GM23338 (cell line): ENCODE measurements around the gene SMIM7. TPM values are rescaled to one million over a fixed set of nuclear protein-coding genes. Genes with fewer than 3 reads are reported as not detected.

Experiments used
- ATAC-seq: fragments of 200-7000 bp; cut with Tn5 transposase; 3 replicates; pipeline ENCODE4 v1.9.1; 2020
- DNase-seq: peaks from one replicate; pipeline ENCODE4 v3.0.0-alpha.2; 2015; ENCODE audit warnings: low spot score
- H2AFZ ChIP-seq: fragments of 200-600 bp; sonication (generic); 2 replicates; pipeline ENCODE4 v1.8.0; 2016; ENCODE audit warnings: antibody characterized with exemption, mild to moderate bottlenecking, moderate library complexity
- H3F3A ChIP-seq: fragments of 200-600 bp; sonication (generic); replicated peaks from 2 replicates; pipeline ENCODE4 v1.8.0; 2017; ENCODE audit warnings: antibody characterized with exemption, mixed run types, low read depth
- H3K27ac ChIP-seq: fragments of 200-600 bp; sonication (generic); 2 replicates; pipeline ENCODE4 v1.6.1; 2016; ENCODE audit warnings: low read depth
- H3K27me3 ChIP-seq: fragments of 200-600 bp; sonication (generic); 2 replicates; pipeline ENCODE4 v1.8.0; 2016; ENCODE audit warnings: mild to moderate bottlenecking, mixed run types, moderate library complexity; ENCODE audit not compliant: insufficient read depth
- H3K36me3 ChIP-seq: fragments of 200-600 bp; sonication (generic); 2 replicates; pipeline ENCODE4 v1.8.0; 2016; ENCODE audit warnings: mild to moderate bottlenecking; ENCODE audit not compliant: insufficient read depth
- H3K4me1 ChIP-seq: fragments of 200-600 bp; sonication (generic); 2 replicates; pipeline ENCODE4 v1.8.0; 2016; ENCODE audit warnings: mild to moderate bottlenecking, moderate library complexity; ENCODE audit not compliant: insufficient read depth
- H3K4me2 ChIP-seq: fragments of 200-600 bp; sonication (generic); 2 replicates; pipeline ENCODE4 v1.7.1; 2017; ENCODE audit warnings: mixed run types
- H3K4me3 ChIP-seq: fragments of 200-600 bp; sonication (generic); 2 replicates; pipeline ENCODE4 v1.6.1; 2016; ENCODE audit warnings: mixed run types
- H3K79me2 ChIP-seq: fragments of 200-600 bp; sonication (generic); replicated peaks from 2 replicates; pipeline ENCODE4 v1.8.0; 2017; ENCODE audit warnings: mild to moderate bottlenecking; ENCODE audit not compliant: insufficient read depth
- H3K9me2 ChIP-seq: fragments of 200-600 bp; sonication (generic); 2 replicates; pipeline ENCODE4 v1.8.0; 2017; ENCODE audit not compliant: insufficient read depth
- H4K20me1 ChIP-seq: fragments of 200-600 bp; sonication (generic); replicated peaks from 2 replicates; pipeline ENCODE4 v1.8.0; 2017; ENCODE audit warnings: mild to moderate bottlenecking; ENCODE audit not compliant: insufficient read depth
- H3K27ac Mint-ChIP-seq: 2 replicates; pipeline ENCODE4 v1.8.0; 2020; ENCODE audit warnings: inconsistent platforms, mild to moderate bottlenecking, moderate library complexity, mixed read lengths
- H3K27me3 Mint-ChIP-seq: 3 replicates; pipeline ENCODE4 v1.8.0; 2022; ENCODE audit warnings: low read depth, mild to moderate bottlenecking, moderate library complexity, mixed read lengths, inconsistent platforms; ENCODE audit not compliant: insufficient read depth, poor library complexity
- H3K36me3 Mint-ChIP-seq: 3 replicates; pipeline ENCODE4 v1.8.0; 2021; ENCODE audit warnings: low read depth, mild to moderate bottlenecking, inconsistent platforms, moderate library complexity, mixed read lengths
- H3K4me1 Mint-ChIP-seq: 3 replicates; pipeline ENCODE4 v1.8.0; 2020; ENCODE audit warnings: mild to moderate bottlenecking, inconsistent platforms, mixed read lengths
- H3K4me3 Mint-ChIP-seq: 3 replicates; pipeline ENCODE4 v1.8.0; 2021; ENCODE audit warnings: moderate library complexity, mild to moderate bottlenecking, inconsistent platforms, mixed read lengths
- H3K9me3 Mint-ChIP-seq: 3 replicates; pipeline ENCODE4 v1.8.0; 2020; ENCODE audit warnings: moderate library complexity, mild to moderate bottlenecking, inconsistent platforms, mixed read lengths
- CREB1 ChIP-seq: fragments of 250-450 bp; sonication (Bioruptor Pico); IDR thresholded peaks from 2 replicates; pipeline ENCODE4 v1.5.0; 2020; ENCODE audit warnings: low read depth, mild to moderate bottlenecking, moderate library complexity
- CTCF ChIP-seq, 2 experiments: fragments of 200-600 bp in 1 of 2; sonication (generic) in 1 of 2; conservative IDR thresholded peaks; 2 replicates each; pipeline versions ENCODE4 v1.5.1 to v1.6.1; 2016 to 2017; ENCODE audit warnings: antibody characterized with exemption in 2 of 2, low read depth in 2 of 2, mild to moderate bottlenecking in 2 of 2, moderate library complexity in 1 of 2
- ETS1 ChIP-seq: IDR thresholded peaks from 2 replicates; pipeline ENCODE4 v1.6.1; 2016; ENCODE audit warnings: antibody characterized with exemption
- EZH2 ChIP-seq: fragments of 200-600 bp; sonication (generic); IDR thresholded peaks from one replicate; pipeline ENCODE4 v1.8.0; 2017; ENCODE audit warnings: antibody characterized with exemption, mild to moderate bottlenecking, low read depth; ENCODE audit not compliant: unreplicated experiment
- EZH2phosphoT487 ChIP-seq: fragments of 200-600 bp; sonication (generic); IDR thresholded peaks from one replicate; pipeline ENCODE4 v1.8.1; 2018; ENCODE audit warnings: antibody characterized with exemption; ENCODE audit not compliant: unreplicated experiment
- JUNB ChIP-seq: IDR thresholded peaks from one replicate; pipeline ENCODE4 v1.6.1; 2016; ENCODE audit warnings: antibody characterized with exemption; ENCODE audit not compliant: unreplicated experiment
- NANOG ChIP-seq: IDR thresholded peaks from 2 replicates; pipeline ENCODE4 v1.6.1; 2016; ENCODE audit warnings: antibody characterized with exemption, borderline replicate concordance
- POLR2AphosphoS5 ChIP-seq: IDR thresholded peaks from 2 replicates; pipeline ENCODE4 v1.6.1; 2016; ENCODE audit warnings: antibody characterized with exemption, low read depth
- REST ChIP-seq: IDR thresholded peaks from one replicate; pipeline ENCODE4 v1.6.1; 2018; ENCODE audit warnings: antibody characterized with exemption; ENCODE audit not compliant: unreplicated experiment
- STAT1 ChIP-seq: IDR thresholded peaks from one replicate; pipeline ENCODE4 v1.6.1; 2016; ENCODE audit warnings: antibody characterized with exemption; ENCODE audit not compliant: unreplicated experiment
- ZNF114 ChIP-seq: fragments of 250-450 bp; sonication (Bioruptor Pico); IDR thresholded peaks from 2 replicates; pipeline ENCODE4 v1.5.0; 2020; ENCODE audit warnings: mild to moderate bottlenecking, moderate library complexity
- ZNF331 ChIP-seq: fragments of 250-450 bp; sonication (Bioruptor Pico); IDR thresholded peaks from 2 replicates; pipeline ENCODE4 v1.5.0; 2020; ENCODE audit warnings: low read depth, mild to moderate bottlenecking, moderate library complexity
- polyA plus RNA-seq: library from polyadenylated mRNA; unstranded; fragments of >200 nt; fragmentation: Nextera tagmentation; extraction: Ambion mirVana; gene quantifications from 2 replicates; pipeline ENCODE4 v1.2.1, GENCODE V29; 2016
- total RNA-seq: library from RNA; depleted of rRNA; stranded (reverse); fragments of >200 nt; shearing (Covaris generic); gene quantifications from 2 replicates; pipeline ENCODE4 v1.2.3, GENCODE V29; 2014
- TF ChIP-seq, protein P1 (sequence below): fragments of 250-450 bp; sonication (Bioruptor Pico); IDR thresholded peaks from 2 replicates; pipeline ENCODE4 v1.5.0; 2020; ENCODE audit warnings: mild to moderate bottlenecking, moderate library complexity

The SMIM7 gene
- total and polyA plus RNA-seq, 2 experiments from 2014 or later = 81.7 to 84.5 TPM

- no peak for TF ChIP-seq EZH2
- TF ChIP-seq REST = no peak
- no peak for TF ChIP-seq NANOG
- TF ChIP-seq ZNF114 (CRISPR knock-in tag) = no peak
- no peak for TF ChIP-seq JUNB
- no peak for TF ChIP-seq CREB1
- no peak for TF ChIP-seq POLR2AphosphoS5
- no peak for TF ChIP-seq ETS1
- no peak for TF ChIP-seq EZH2phosphoT487
- TF ChIP-seq CTCF (conservative IDR thresholded peaks at IDR 0.05; ENCODE audit: low read depth in 2 of 2) = no peak
- TF ChIP-seq ZNF331 = no peak
- TF ChIP-seq, protein P1, sequence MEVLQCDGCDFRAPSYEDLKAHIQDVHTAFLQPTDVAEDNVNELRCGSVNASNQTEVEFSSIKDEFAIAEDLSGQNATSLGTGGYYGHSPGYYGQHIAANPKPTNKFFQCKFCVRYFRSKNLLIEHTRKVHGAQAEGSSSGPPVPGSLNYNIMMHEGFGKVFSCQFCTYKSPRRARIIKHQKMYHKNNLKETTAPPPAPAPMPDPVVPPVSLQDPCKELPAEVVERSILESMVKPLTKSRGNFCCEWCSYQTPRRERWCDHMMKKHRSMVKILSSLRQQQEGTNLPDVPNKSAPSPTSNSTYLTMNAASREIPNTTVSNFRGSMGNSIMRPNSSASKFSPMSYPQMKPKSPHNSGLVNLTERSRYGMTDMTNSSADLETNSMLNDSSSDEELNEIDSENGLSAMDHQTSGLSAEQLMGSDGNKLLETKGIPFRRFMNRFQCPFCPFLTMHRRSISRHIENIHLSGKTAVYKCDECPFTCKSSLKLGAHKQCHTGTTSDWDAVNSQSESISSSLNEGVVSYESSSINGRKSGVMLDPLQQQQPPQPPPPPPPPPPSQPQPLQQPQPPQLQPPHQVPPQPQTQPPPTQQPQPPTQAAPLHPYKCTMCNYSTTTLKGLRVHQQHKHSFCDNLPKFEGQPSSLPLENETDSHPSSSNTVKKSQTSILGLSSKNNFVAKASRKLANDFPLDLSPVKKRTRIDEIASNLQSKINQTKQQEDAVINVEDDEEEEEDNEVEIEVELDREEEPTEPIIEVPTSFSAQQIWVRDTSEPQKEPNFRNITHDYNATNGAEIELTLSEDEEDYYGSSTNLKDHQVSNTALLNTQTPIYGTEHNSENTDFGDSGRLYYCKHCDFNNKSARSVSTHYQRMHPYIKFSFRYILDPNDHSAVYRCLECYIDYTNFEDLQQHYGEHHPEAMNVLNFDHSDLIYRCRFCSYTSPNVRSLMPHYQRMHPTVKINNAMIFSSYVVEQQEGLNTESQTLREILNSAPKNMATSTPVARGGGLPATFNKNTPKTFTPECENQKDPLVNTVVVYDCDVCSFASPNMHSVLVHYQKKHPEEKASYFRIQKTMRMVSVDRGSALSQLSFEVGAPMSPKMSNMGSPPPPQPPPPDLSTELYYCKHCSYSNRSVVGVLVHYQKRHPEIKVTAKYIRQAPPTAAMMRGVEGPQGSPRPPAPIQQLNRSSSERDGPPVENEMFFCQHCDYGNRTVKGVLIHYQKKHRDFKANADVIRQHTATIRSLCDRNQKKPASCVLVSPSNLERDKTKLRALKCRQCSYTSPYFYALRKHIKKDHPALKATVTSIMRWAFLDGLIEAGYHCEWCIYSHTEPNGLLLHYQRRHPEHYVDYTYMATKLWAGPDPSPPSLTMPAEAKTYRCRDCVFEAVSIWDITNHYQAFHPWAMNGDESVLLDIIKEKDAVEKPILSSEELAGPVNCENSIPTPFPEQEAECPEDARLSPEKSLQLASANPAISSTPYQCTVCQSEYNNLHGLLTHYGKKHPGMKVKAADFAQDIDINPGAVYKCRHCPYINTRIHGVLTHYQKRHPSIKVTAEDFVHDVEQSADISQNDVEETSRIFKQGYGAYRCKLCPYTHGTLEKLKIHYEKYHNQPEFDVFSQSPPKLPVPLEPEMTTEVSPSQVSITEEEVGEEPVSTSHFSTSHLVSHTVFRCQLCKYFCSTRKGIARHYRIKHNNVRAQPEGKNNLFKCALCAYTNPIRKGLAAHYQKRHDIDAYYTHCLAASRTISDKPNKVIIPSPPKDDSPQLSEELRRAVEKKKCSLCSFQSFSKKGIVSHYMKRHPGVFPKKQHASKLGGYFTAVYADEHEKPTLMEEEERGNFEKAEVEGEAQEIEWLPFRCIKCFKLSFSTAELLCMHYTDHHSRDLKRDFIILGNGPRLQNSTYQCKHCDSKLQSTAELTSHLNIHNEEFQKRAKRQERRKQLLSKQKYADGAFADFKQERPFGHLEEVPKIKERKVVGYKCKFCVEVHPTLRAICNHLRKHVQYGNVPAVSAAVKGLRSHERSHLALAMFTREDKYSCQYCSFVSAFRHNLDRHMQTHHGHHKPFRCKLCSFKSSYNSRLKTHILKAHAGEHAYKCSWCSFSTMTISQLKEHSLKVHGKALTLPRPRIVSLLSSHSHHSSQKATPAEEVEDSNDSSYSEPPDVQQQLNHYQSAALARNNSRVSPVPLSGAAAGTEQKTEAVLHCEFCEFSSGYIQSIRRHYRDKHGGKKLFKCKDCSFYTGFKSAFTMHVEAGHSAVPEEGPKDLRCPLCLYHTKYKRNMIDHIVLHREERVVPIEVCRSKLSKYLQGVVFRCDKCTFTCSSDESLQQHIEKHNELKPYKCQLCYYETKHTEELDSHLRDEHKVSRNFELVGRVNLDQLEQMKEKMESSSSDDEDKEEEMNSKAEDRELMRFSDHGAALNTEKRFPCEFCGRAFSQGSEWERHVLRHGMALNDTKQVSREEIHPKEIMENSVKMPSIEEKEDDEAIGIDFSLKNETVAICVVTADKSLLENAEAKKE (CRISPR knock-in tag) = no peak
- no peak for TF ChIP-seq STAT1
- ATAC-seq = no peak
- Histone ChIP-seq H3K36me3 (peaks cover 43% of the 10 kb centered on the region), H3K9me2 (no peaks in the 10 kb centered on the region), H2AFZ (no peak overlapping the region), H3K27me3 (no peaks in the 10 kb centered on the region), H4K20me1 (peaks cover 17% of the 10 kb centered on the region), H3K4me3 (no peak overlapping the region), H3K79me2 (peaks cover 25% of the 10 kb centered on the region), H3K4me2 (no peak overlapping the region), H3K4me1 (no peaks in the 10 kb centered on the region), H3K27ac (no peak overlapping the region), H3F3A (peaks cover 3% of the 10 kb centered on the region; the same call in 1 of the 2 replicates)
- peaks cover 80% of the 10 kb centered on the region for H3K36me3 Mint-ChIP-seq
- no peaks in the 10 kb centered on the region; the same call in 2 of the 3 replicates for H3K9me3 Mint-ChIP-seq
- no peaks in the 10 kb centered on the region for H3K4me1 Mint-ChIP-seq
- H3K4me3 Mint-ChIP-seq = no peak overlapping the region
- DNase-seq = no peak
- H3K27me3 Mint-ChIP-seq = peaks cover 3% of the 10 kb centered on the region
- H3K27ac Mint-ChIP-seq = no peak overlapping the region
Observed at GRCh38 chr19:16650821-16651220, 9.1 kb downstream of the SMIM7 start.
